Right kidney (tissue), 1 donor: ENCODE measurements around the gene PRKCE.

Experiments
- DNase-seq: peaks from one replicate; pipeline ENCODE4 v3.0.0-alpha.2; 2016

PRKCE gene

GRCh38 chr2:46001741-46002506, 350.4 kb downstream of the PRKCE start:
- peak; percentile 35 for DNase-seq

- no peak for DNase-seq
Observed at GRCh38 chr2:46002507-46002883, 351.0 kb downstream of the PRKCE start.

GRCh38 chr2:46002947-46003346, 351.5 kb downstream of the PRKCE start:
- no peak for DNase-seq

DNA sequence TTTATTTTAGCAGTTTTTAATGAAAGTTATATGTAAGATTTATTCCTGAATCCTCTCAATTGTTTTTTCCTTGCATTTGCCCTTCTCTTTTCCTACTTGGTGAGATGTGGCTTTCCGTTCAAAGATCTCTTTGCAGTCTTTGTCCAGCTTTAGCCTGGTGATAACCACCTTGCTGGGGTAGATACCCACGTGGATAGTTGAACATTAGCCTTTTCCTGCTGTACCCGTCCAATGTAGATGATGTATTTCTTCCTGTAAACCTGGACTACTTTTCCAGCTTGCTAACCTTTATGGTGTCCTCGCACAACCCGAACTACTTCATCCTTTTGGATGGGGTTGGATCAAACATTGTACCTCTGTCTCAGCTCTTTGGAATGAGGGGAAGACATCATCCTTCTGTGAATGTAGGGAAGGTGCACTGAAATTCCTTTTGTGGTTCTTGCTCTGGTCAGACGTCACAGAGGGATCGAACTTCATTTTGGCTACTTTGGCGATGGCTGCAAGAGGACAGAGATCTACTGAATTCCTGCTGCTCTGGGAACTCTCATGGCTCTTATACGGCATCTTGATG, 352.5 kb downstream of the PRKCE start:
- DNase-seq: no peak

DNA sequence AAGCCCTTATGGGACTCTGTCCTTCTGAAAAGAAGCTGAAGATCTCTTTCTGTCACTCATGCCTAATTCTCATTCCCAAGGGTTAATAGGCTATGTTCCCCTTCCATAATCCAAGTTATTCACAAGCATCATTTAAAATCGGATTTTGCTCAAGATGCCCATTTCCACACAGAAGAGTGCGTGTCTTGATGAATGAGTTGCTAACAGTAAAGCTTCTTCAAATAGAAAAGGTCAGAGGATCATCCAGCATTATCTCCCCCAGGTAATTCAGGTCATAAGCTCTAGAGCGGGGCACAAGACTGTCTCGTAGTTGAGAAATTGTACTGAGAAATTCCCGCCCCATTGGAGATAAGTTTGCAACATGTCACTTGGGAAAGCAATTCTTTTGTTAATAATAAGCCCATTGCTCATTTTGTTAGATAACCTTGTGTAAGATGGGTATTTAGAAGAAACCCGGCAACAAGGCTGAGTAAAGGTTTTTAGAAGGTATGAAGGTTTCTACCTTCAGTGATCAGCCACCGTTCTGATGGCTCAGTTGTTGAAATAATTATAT, 355.1 kb downstream of the PRKCE start:
- DNase-seq: no peak

- DNase-seq: no peak
Observed at GRCh38 chr2:46007412-46007811, 355.9 kb downstream of the PRKCE start.

- no peak for DNase-seq
Observed at GRCh38 chr2:46008091-46008870, 356.8 kb downstream of the PRKCE start.

DNA sequence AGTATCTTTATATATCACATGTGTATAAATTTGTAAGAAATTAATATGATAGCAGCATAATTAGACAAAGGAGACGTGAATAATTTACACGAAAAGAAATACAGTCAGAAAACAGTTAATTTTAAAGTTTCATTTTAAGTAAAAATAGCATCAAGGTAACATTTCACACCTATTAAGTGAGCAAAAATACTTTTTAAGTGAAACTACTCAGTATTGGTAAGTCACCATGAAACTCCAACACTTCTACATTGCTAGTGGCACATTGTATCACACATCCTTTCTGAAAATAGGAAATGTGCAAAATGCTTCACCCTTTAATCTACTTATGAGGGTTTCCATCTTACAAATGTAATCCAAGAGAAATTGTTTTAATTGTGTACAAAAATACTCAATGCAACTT, 357.8 kb downstream of the PRKCE start:
- DNase-seq: no peak

GRCh38 chr2:46009772-46010171, 358.3 kb downstream of the PRKCE start:
- DNase-seq: no peak

GRCh38 chr2:46010223-46010924, 358.9 kb downstream of the PRKCE start:
- no peak for DNase-seq

GRCh38 chr2:46010925-46011490, 359.5 kb downstream of the PRKCE start:
- no peak for DNase-seq

- no peak for DNase-seq
Observed at GRCh38 chr2:46012618-46013240, 361.3 kb downstream of the PRKCE start.

- DNase-seq: no peak
Observed at GRCh38 chr2:46013726-46014125, 362.3 kb downstream of the PRKCE start.

DNA sequence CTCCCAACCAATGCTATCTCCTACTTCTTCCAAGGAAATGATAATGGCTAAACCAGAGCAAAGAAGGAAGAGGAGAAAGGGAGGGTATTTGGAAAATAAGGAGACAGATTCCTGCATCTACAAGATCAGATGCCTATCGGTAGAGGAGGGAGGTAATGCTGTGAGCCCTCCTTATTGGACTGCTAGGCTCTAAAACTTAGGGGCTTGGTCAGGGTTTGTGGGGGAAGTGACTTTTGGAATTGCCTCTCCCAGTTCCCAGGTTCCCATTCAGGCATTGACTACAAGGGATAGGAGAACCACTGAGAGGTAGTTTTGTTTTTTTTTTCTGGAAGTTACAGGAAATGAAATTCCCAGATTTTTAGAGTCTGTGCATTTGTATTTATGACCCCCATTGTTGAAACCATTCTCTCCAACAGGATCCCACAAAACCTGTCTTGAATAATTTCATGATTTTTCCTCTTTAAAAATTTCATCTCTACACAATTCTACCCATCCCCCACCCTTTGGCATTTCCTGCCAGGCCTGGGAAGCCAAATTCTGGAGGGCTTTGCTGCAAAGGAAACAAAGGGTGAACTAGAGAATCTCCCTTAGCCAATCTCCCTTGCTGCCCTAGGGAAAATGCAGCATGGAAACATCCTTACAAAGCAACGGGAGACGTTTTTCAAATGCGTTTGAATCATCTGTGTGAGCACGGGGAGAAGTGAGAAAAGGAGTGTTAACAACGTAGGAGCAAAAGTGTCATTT, 363.6 kb downstream of the PRKCE start:
- no peak for DNase-seq

DNA sequence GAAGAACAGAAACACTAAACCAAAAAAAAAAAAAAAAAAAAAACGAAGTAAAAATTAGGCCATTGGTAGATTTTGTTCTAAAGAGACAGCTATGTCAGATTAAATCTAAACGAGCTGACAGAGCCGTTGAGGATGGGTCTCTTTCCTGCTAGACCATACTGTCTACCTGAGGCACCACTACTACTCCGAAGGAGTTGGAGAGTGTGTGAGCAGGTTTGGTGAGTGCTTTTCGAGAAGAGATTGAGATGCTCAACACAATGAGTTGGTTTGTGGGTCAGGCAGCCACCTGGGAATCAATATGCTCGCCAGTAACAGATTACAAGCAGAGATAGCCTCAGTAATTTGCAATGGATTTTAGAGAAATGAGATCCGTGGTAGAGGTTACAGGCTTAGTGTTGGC, 364.2 kb downstream of the PRKCE start:
- no peak for DNase-seq

- no peak for DNase-seq
Observed at GRCh38 chr2:46016091-46016490, 364.6 kb downstream of the PRKCE start.

- no peak for DNase-seq
Observed at GRCh38 chr2:46018773-46019591, 367.5 kb downstream of the PRKCE start.

DNA sequence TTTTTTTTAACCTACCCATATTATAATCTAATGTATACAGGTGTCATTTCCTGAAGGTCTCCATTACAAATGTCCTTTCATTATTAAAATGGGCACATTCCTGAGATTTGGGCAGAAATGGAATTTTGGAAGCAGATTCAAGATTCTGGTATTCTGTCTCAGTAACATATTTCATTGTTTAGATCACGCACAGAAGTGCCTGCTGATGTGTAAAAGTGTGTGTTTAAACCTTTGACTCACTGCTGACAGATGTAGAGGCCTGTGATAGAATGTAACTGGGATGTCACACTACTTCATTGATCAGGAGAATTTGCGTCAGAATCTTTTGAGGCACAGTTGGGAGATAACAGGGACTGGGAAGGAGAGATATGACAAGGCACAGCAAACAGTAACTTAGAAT, 368.9 kb downstream of the PRKCE start:
- no peak for DNase-seq

GRCh38 chr2:46023165-46023854, 371.8 kb downstream of the PRKCE start:
- DNase-seq: no peak
